MM.1S (cell line): ENCODE results near the gene MYO1B.

Source experiments
- DNase-seq: peaks from one replicate; pipeline ENCODE4 v3.0.0-alpha.2; 2015
- H2AFZ ChIP-seq: fragments of 300-600 bp; sonication (generic); 2 replicates; pipeline ENCODE4 v1.6.0; 2016; ENCODE audit warnings: antibody characterized with exemption, low read length
- H3F3A ChIP-seq: fragments of 300-600 bp; sonication (generic); 2 replicates; pipeline ENCODE4 v1.6.1; 2016; ENCODE audit warnings: mild to moderate bottlenecking, antibody characterized with exemption, low read length, moderate library complexity, mixed read lengths; ENCODE audit not compliant: insufficient read depth
- H3K27ac ChIP-seq: fragments of 300-600 bp; sonication (generic); 2 replicates; pipeline ENCODE4 v1.5.1; 2016; ENCODE audit warnings: mild to moderate bottlenecking, low read length
- H3K27me3 ChIP-seq: fragments of 300-600 bp; sonication (generic); replicated peaks from 2 replicates; pipeline ENCODE4 v1.6.0; 2016; ENCODE audit warnings: low read length; ENCODE audit not compliant: insufficient read depth
- H3K36me3 ChIP-seq: fragments of 300-600 bp; sonication (generic); replicated peaks from 2 replicates; pipeline ENCODE4 v1.6.1; 2016; ENCODE audit warnings: mild to moderate bottlenecking, low read length, mixed read lengths; ENCODE audit not compliant: insufficient read depth
- H3K4me1 ChIP-seq: fragments of 300-600 bp; sonication (generic); 2 replicates; pipeline ENCODE4 v1.6.1; 2016; ENCODE audit warnings: low read length, mixed read lengths
- H3K4me2 ChIP-seq: fragments of 300-600 bp; sonication (generic); 2 replicates; pipeline ENCODE4 v1.6.0; 2016; ENCODE audit warnings: low read depth, low read length
- H3K4me3 ChIP-seq: fragments of 300-600 bp; sonication (generic); 2 replicates; pipeline ENCODE4 v1.5.1; 2016; ENCODE audit warnings: low read length, mixed read lengths
- H3K79me2 ChIP-seq: fragments of 300-600 bp; sonication (generic); 2 replicates; pipeline ENCODE4 v1.6.1; 2016; ENCODE audit warnings: mixed run types, low read length, mixed read lengths
- H3K9ac ChIP-seq: fragments of 300-600 bp; sonication (generic); 2 replicates; pipeline ENCODE4 v1.6.1; 2016; ENCODE audit warnings: low read length, mixed read lengths
- H3K9me2 ChIP-seq: fragments of 300-600 bp; sonication (generic); replicated peaks from 2 replicates; pipeline ENCODE4 v1.6.1; 2016; ENCODE audit warnings: mild to moderate bottlenecking, low read length, mixed read lengths; ENCODE audit not compliant: insufficient read depth
- H3K9me3 ChIP-seq: fragments of 300-600 bp; sonication (generic); replicated peaks from 2 replicates; pipeline ENCODE4 v1.6.1; 2016; ENCODE audit warnings: mild to moderate bottlenecking, low read length, mixed read lengths; ENCODE audit not compliant: insufficient read depth
- H4K20me1 ChIP-seq: fragments of 300-600 bp; sonication (generic); 2 replicates; pipeline ENCODE4 v1.6.1; 2016; ENCODE audit warnings: mild to moderate bottlenecking, low read length, moderate library complexity, mixed read lengths; ENCODE audit not compliant: insufficient read depth
- CTCF ChIP-seq: fragments of 300-600 bp; sonication (generic); IDR thresholded peaks from 2 replicates; pipeline ENCODE4 v1.5.1; 2016; ENCODE audit warnings: antibody characterized with exemption, low read length, mixed read lengths
- EZH2 ChIP-seq: fragments of 300-600 bp; sonication (generic); optimal IDR thresholded peaks from 2 replicates; pipeline ENCODE3; 2017; ENCODE audit warnings: low read depth, mild to moderate bottlenecking, antibody characterized with exemption, low read length, mixed read lengths
- EZH2phosphoT487 ChIP-seq: fragments of 300-600 bp; sonication (generic); IDR thresholded peaks from 2 replicates; pipeline ENCODE4 v1.6.1; 2018; ENCODE audit warnings: antibody characterized with exemption, low read length

The MYO1B gene

GRCh38 chr2:191202881-191203397 lies 42.3 kb upstream of the MYO1B start:
- Histone ChIP-seq H3K9ac (no peak overlapping the region), H3K9me3 (no peaks in the 10 kb centered on the region), H3K27me3 (no peaks in the 10 kb centered on the region), H3K9me2 (no peaks in the 10 kb centered on the region), H3K27ac (no peak overlapping the region), H3F3A (no peaks in the 10 kb centered on the region), H3K4me1 (no peaks in the 10 kb centered on the region), H3K4me3 (no peak overlapping the region), H4K20me1 (no peaks in the 10 kb centered on the region), H3K79me2 (no peaks in the 10 kb centered on the region), H3K36me3 (no peaks in the 10 kb centered on the region), H2AFZ (no peak overlapping the region), H3K4me2 (no peak overlapping the region)
- TF ChIP-seq CTCF = no peak
- TF ChIP-seq EZH2phosphoT487 = no peak
- TF ChIP-seq EZH2 = no peak
- no peak for DNase-seq

- Histone ChIP-seq H3K4me1 (no peaks in the 10 kb centered on the region), H3K9me2 (no peaks in the 10 kb centered on the region), H4K20me1 (no peaks in the 10 kb centered on the region), H2AFZ (no peak overlapping the region), H3K9me3 (no peaks in the 10 kb centered on the region), H3K4me2 (peak overlapping the region; percentile 31), H3K9ac (no peak overlapping the region), H3F3A (no peaks in the 10 kb centered on the region), H3K27ac (no peak overlapping the region), H3K4me3 (peak overlapping the region; percentile 29; the same call in 1 of the 2 replicates), H3K36me3 (no peaks in the 10 kb centered on the region), H3K27me3 (no peaks in the 10 kb centered on the region), H3K79me2 (no peaks in the 10 kb centered on the region)
- peak; percentile 59 for DNase-seq
- TF ChIP-seq EZH2 = no peak
- no peak for TF ChIP-seq CTCF
- no peak for TF ChIP-seq EZH2phosphoT487
These were observed 40.8 kb upstream of the MYO1B start for GRCh38 chr2:191204433-191204832.

GRCh38 chr2:191206613-191207471 lies 38.4 kb upstream of the MYO1B start:
- H3K9ac ChIP-seq = no peak overlapping the region
- no peaks in the 10 kb centered on the region for H3K79me2 ChIP-seq
- H3K4me1 ChIP-seq = no peaks in the 10 kb centered on the region
- H3K27me3 ChIP-seq = no peaks in the 10 kb centered on the region
- no peak overlapping the region for H3K4me3 ChIP-seq
- TF ChIP-seq CTCF (no peak), EZH2phosphoT487 (no peak), EZH2 (no peak)
- H3K9me3 ChIP-seq = no peaks in the 10 kb centered on the region
- no peak overlapping the region for H3K27ac ChIP-seq
- H3K9me2 ChIP-seq = no peaks in the 10 kb centered on the region
- no peak for DNase-seq
- H4K20me1 ChIP-seq = no peaks in the 10 kb centered on the region
- no peak overlapping the region for H3K4me2 ChIP-seq
- H2AFZ ChIP-seq = no peak overlapping the region
- H3K36me3 ChIP-seq = no peaks in the 10 kb centered on the region
- H3F3A ChIP-seq = no peaks in the 10 kb centered on the region
